HEK293 (cell line): ENCODE data around the gene MAEA.
"Not testable (repeated sequence)": the region's sequence is repeated elsewhere in the genome, so short reads cannot be mapped to it uniquely, and the experiment has no call there.

ENCODE experiments used
- CTCF ChIA-PET: fragments of 350-600 bp; formaldehyde crosslinking; extraction: SDS; loops from one replicate; lab custom pipeline; 2021; ENCODE audit warnings: antibody characterized with exemption; lab: Yijun Ruan, JAX
- POLR2A ChIA-PET: fragments of 300-600 bp; formaldehyde crosslinking; extraction: SDS; loops from one replicate; lab custom pipeline; 2020; ENCODE audit warnings: antibody characterized with exemption, inconsistent platforms; lab: Yijun Ruan, JAX
- H3K27ac ChIP-seq: fragments of 200-500 bp; sonication (Bioruptor generic); 2 replicates; pipeline ENCODE4 v1.5.1; 2014; ENCODE audit warnings: low read depth, low read length, control low read depth, inconsistent platforms; ENCODE audit errors: extremely low read depth
- H3K36me3 ChIP-seq, 2 experiments: fragments of 200-500 bp in 1 of 2; sonication (Bioruptor generic) in 1 of 2; 1 replicate in 1 of 2; 2 replicates in 1 of 2; pipeline ENCODE4 v1.5.1; 2014 to 2017; ENCODE audit warnings: inconsistent platforms in 2 of 2, low read length in 2 of 2; ENCODE audit not compliant: control insufficient read depth in 2 of 2, insufficient read depth in 1 of 2
- H3K4me1 ChIP-seq: fragments of 200-500 bp; sonication (Bioruptor generic); 2 replicates; pipeline ENCODE4 v1.5.1; 2014; ENCODE audit warnings: mild to moderate bottlenecking, low read length, inconsistent platforms; ENCODE audit not compliant: control insufficient read depth, insufficient read depth
- H3K4me3 ChIP-seq: 2 replicates; pipeline ENCODE4 v1.5.1; 2011; ENCODE audit warnings: low read depth, mild to moderate bottlenecking, control low read depth, low read length, moderate library complexity
- H3K9me3 ChIP-seq: fragments of 200-500 bp; sonication (Bioruptor generic); 2 replicates; pipeline ENCODE4 v1.5.1; 2014; ENCODE audit warnings: low read depth, low read length, inconsistent platforms; ENCODE audit not compliant: control insufficient read depth, insufficient read depth
- KLF10 ChIP-seq: fragments of 450-650 bp; IDR thresholded peaks from 2 replicates; pipeline ENCODE4 v1.5.1; 2018; ENCODE audit warnings: missing biosample characterization, mild to moderate bottlenecking, missing genetic modification characterization
- SCRT2 ChIP-seq: fragments of 450-650 bp; formaldehyde crosslinking; IDR thresholded peaks from 2 replicates; pipeline ENCODE4 v1.5.1; 2016; ENCODE audit warnings: missing biosample characterization, missing genetic modification characterization
- WT1 ChIP-seq: fragments of 450-650 bp; formaldehyde crosslinking; IDR thresholded peaks from 2 replicates; pipeline ENCODE4 v1.5.1; 2016; ENCODE audit warnings: missing biosample characterization, missing genetic modification characterization
- ZBTB1 ChIP-seq: fragments of 450-650 bp; formaldehyde crosslinking; IDR thresholded peaks from 2 replicates; pipeline ENCODE4 v1.5.1; 2016; ENCODE audit warnings: missing biosample characterization, missing genetic modification characterization
- ZNF10 ChIP-seq: fragments of 450-650 bp; formaldehyde crosslinking; IDR thresholded peaks from 2 replicates; pipeline ENCODE4 v1.5.1; 2017; ENCODE audit warnings: missing biosample characterization, missing genetic modification characterization
- ZNF133 ChIP-seq: fragments of 450-650 bp; formaldehyde crosslinking; IDR thresholded peaks from 2 replicates; pipeline ENCODE4 v1.5.1; 2016; ENCODE audit warnings: missing biosample characterization, missing genetic modification characterization
- ZNF146 ChIP-seq: fragments of 450-650 bp; formaldehyde crosslinking; IDR thresholded peaks from 2 replicates; pipeline ENCODE4 v1.5.1; 2016; ENCODE audit warnings: missing biosample characterization, missing genetic modification characterization
- ZNF23 ChIP-seq: fragments of 450-650 bp; formaldehyde crosslinking; IDR thresholded peaks from 2 replicates; pipeline ENCODE4 v1.5.1; 2016; ENCODE audit warnings: missing biosample characterization, missing genetic modification characterization, borderline replicate concordance
- ZNF24 ChIP-seq: fragments of 450-650 bp; formaldehyde crosslinking; IDR thresholded peaks from 2 replicates; pipeline ENCODE4 v1.5.1; 2016; ENCODE audit warnings: missing biosample characterization, missing genetic modification characterization
- ZNF423 ChIP-seq: fragments of 450-650 bp; formaldehyde crosslinking; IDR thresholded peaks from 2 replicates; pipeline ENCODE4 v1.5.1; 2016; ENCODE audit warnings: missing biosample characterization, missing genetic modification characterization
- ZNF530 ChIP-seq: fragments of 450-650 bp; formaldehyde crosslinking; IDR thresholded peaks from 2 replicates; pipeline ENCODE4 v1.5.1; 2016; ENCODE audit warnings: low read depth, missing biosample characterization, missing genetic modification characterization
- TF ChIP-seq, protein P1 (sequence below): fragments of 450-650 bp; formaldehyde crosslinking; IDR thresholded peaks from 2 replicates; pipeline ENCODE4 v1.5.1; 2017; ENCODE audit warnings: missing biosample characterization, missing genetic modification characterization
- TF ChIP-seq, protein P2 (sequence below): fragments of 450-650 bp; formaldehyde crosslinking; IDR thresholded peaks from 2 replicates; pipeline ENCODE4 v1.5.1; 2016; ENCODE audit warnings: missing biosample characterization, missing genetic modification characterization
- TF ChIP-seq, protein P3 (sequence below): fragments of 450-650 bp; formaldehyde crosslinking; IDR thresholded peaks from 2 replicates; pipeline ENCODE4 v1.5.1; 2016; ENCODE audit warnings: missing biosample characterization, missing genetic modification characterization

Gene MAEA

DNA sequence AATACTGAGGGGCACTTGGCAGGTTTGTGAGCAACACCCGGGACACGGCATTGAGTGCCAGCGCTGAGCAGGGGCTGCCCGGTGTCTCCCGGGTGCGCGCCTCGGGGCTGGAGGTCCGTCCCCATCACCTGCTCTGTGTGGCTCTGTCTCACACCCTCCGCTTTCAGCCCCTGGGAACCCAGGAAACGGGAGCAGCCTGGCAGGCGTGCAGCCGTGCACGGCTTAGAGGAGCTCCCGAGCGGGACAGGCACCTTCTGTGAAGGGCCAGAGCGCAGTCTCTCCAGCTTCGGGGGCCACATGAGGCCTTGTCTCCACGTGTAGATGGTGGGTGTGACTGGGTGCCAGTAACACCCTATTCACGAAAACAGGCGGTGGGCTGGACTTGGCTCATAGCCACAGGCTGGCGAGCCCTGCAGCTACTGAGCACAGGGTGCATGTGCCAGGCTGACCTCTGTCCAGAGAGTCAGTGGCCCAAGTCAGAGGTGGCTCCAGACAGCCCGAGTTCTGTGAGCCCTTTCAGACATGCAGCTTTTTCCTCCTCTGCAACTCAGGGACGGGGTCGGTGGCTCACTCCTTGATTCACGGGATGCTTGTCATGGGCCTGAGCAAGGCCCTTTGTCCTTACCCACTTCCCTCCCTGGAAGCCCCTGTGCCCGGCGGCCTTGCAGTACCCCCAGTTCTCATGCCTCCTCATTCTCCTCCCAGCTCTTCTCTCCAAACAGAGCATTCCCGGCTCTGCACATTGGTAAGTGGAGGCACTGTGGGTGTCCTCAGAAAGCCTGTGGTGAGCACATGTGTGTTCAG lies 80.8 kb downstream of the MAEA start (continued):
- TF ChIP-seq, protein P1, sequence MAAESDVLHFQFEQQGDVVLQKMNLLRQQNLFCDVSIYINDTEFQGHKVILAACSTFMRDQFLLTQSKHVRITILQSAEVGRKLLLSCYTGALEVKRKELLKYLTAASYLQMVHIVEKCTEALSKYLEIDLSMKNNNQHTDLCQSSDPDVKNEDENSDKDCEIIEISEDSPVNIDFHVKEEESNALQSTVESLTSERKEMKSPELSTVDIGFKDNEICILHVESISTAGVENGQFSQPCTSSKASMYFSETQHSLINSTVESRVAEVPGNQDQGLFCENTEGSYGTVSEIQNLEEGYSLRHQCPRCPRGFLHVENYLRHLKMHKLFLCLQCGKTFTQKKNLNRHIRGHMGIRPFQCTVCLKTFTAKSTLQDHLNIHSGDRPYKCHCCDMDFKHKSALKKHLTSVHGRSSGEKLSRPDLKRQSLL (tag by site-specific recombination): no peak

DNA sequence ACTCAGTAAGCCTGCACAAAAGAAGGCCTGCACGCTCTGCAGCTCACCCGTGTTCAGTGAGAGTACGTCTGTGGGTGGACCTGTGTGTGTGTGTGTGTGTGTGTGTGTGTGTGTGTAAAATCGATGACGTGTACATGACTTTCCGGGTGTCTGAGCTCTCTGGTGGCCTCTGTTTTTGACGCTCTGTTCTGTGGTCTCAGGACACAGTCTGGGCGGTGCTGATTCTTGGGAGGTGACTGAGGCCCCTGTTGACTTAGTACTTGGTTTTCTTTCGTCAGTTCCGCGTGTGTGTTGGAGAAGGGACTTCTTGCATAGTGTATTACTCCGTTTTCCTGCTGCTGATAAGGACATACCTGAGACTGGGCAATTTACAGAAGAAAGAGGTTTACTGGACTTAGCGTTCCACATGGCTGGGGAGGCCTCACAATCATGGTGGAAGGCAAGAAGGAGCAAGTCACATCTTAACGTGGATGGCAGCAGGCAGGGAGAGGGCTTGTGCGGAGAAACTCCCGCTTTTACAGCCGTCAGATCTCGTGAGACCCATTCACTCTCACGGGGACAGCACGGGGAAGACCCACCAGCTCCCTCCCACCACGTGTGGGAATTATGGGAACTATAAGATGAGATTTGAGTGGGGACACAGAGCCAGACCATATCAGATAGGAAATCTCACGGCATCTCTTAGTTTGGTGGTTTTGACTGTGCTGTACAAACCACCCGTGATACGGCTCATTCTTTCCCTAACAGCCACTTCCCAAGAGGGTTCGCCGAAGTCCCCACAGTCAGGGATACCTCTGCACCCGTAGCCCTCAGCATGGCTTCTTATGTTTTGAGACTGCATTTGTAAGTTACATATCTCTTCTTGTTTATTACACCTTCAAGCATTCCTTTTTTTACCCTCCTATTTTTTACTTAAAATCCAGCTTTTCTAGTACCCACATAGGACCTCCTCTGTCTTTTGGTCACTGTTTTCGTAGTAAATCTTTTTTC lies 81.8 kb downstream of the MAEA start:
- TF ChIP-seq ZBTB1 (tag by site-specific recombination): no peak
- no peak for TF ChIP-seq ZNF530 (tag by site-specific recombination)
- TF ChIP-seq KLF10 (tag by site-specific recombination): no peak
- TF ChIP-seq, protein P2, sequence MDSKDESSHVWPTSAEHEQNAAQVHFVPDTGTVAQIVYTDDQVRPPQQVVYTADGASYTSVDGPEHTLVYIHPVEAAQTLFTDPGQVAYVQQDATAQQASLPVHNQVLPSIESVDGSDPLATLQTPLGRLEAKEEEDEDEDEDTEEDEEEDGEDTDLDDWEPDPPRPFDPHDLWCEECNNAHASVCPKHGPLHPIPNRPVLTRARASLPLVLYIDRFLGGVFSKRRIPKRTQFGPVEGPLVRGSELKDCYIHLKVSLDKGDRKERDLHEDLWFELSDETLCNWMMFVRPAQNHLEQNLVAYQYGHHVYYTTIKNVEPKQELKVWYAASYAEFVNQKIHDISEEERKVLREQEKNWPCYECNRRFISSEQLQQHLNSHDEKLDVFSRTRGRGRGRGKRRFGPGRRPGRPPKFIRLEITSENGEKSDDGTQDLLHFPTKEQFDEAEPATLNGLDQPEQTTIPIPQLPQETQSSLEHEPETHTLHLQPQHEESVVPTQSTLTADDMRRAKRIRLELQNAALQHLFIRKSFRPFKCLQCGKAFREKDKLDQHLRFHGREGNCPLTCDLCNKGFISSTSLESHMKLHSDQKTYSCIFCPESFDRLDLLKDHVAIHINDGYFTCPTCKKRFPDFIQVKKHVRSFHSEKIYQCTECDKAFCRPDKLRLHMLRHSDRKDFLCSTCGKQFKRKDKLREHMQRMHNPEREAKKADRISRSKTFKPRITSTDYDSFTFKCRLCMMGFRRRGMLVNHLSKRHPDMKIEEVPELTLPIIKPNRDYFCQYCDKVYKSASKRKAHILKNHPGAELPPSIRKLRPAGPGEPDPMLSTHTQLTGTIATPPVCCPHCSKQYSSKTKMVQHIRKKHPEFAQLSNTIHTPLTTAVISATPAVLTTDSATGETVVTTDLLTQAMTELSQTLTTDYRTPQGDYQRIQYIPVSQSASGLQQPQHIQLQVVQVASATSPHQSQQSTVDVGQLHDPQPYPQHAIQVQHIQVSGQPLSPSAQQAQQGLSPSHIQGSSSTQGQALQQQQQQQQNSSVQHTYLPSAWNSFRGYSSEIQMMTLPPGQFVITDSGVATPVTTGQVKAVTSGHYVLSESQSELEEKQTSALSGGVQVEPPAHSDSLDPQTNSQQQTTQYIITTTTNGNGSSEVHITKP (tag by site-specific recombination): no peak
- TF ChIP-seq, protein P3, sequence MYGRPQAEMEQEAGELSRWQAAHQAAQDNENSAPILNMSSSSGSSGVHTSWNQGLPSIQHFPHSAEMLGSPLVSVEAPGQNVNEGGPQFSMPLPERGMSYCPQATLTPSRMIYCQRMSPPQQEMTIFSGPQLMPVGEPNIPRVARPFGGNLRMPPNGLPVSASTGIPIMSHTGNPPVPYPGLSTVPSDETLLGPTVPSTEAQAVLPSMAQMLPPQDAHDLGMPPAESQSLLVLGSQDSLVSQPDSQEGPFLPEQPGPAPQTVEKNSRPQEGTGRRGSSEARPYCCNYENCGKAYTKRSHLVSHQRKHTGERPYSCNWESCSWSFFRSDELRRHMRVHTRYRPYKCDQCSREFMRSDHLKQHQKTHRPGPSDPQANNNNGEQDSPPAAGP (tag by site-specific recombination): no peak
- no peak for TF ChIP-seq WT1 (tag by site-specific recombination)
- TF ChIP-seq ZNF133: no peak
- TF ChIP-seq SCRT2 (tag by site-specific recombination): no peak
- no peak for TF ChIP-seq ZNF146 (tag by site-specific recombination)
- TF ChIP-seq ZNF10 (tag by site-specific recombination): no peak
- no peak for TF ChIP-seq ZNF24 (tag by site-specific recombination)
- TF ChIP-seq ZNF423 (tag by site-specific recombination): no peak
- no peak for TF ChIP-seq ZNF23 (tag by site-specific recombination)
- POLR2A ChIA-PET: interaction anchor here (0.6 kb wide), 1 partner anchor 10 kb away, joined by 4 read pairs; no protein-coding TSS in a partner anchor

DNA sequence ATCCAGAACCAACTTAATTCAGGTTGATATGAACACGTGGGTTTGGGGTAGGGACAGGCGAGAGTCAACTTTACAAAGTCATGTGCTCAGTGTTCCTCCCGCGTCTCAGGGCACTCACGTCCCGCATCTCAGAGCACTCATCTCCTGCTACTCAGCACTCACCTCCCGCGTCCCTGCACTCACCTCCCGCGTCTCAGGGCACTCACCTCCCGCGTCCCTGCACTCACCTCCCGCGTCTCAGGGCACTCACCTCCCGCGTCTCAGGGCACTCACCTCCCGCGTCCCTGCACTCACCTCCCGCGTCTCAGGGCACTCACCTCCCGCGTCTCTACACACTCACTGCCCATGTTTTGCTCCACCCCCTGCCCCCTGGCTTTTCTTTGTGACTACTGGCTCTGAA lies 82.9 kb downstream of the MAEA start:
- POLR2A ChIA-PET, H3K4me3 ChIP-seq, H3K27ac ChIP-seq, H3K4me1 ChIP-seq, H3K9me3 ChIP-seq: not testable (repeated sequence)
- H3K36me3 ChIP-seq: peaks cover 0 to 60% of the 10 kb centered on the region in 2 experiments; a peak in 1 of 3 replicates
- CTCF ChIA-PET: interaction anchor here (0.6 kb wide), 1 partner anchor 347 kb away, joined by 3 read pairs; no protein-coding TSS in a partner anchor

More for the DNA sequence above, 81.8 kb downstream of the MAEA start:
- Histone ChIP-seq H3K36me3 (peaks cover 0 to 61% of the 10 kb centered on the region in 2 experiments; a peak in 1 of 3 replicates), H3K4me1 (no peaks in the 10 kb centered on the region), H3K27ac (no peak overlapping the region), H3K4me3 (no peak overlapping the region), H3K9me3 (no peaks in the 10 kb centered on the region)
- CTCF ChIA-PET: interaction anchor here (0.6 to 0.7 kb wide), 2 partner anchors 10 to 16 kb away, joined by 3 read pairs; no protein-coding TSS in a partner anchor
